Coronary artery (tissue), 2 donors: Measurements from ENCODE around the gene ELOVL4.
A peak's percentile ranks its signal among the peaks of the same experiment; 100 is the strongest.

Source experiments
- DNase-seq: peaks from one replicate; pipeline ENCODE4 v3.0.0-alpha.2; 2017; ENCODE audit warnings: low spot score
- H3K27ac ChIP-seq, 2 donors: fragments of 200-600 bp; sonication (generic); one replicate each; pipeline ENCODE4 v1.5.1; 2016 to 2019
- H3K4me3 ChIP-seq: fragments of 200-600 bp; sonication (generic); 2 replicates; pipeline ENCODE4 v1.5.1; 2016; ENCODE audit warnings: mild to moderate bottlenecking, moderate library complexity
- CTCF ChIP-seq: fragments of 200-600 bp; sonication (generic); IDR thresholded peaks from one replicate; pipeline ENCODE4 v1.5.1; 2019; ENCODE audit warnings: antibody characterized with exemption

ELOVL4 gene

GRCh38 chr6:79872303-79872702, 75.0 kb downstream of the ELOVL4 start:
- no peak overlapping the region for H3K27ac ChIP-seq
- TF ChIP-seq CTCF: no peak
- H3K4me3 ChIP-seq: no peak overlapping the region
- DNase-seq: no peak

GRCh38 chr6:79869600-79870084, 77.7 kb downstream of the ELOVL4 start:
- Histone ChIP-seq H3K27ac (no peak overlapping the region), H3K4me3 (peak overlapping the region; percentile 46)
- peak; percentile 83 for TF ChIP-seq CTCF
- peak; percentile 80 for DNase-seq

- Histone ChIP-seq H3K4me3 (peak overlapping the region; percentile 46), H3K27ac (no peak overlapping the region)
- DNase-seq: no peak
- no peak for TF ChIP-seq CTCF
Measured at GRCh38 chr6:79869184-79869583, 78.2 kb downstream of the ELOVL4 start.

GRCh38 chr6:79868098-79868722, 79.1 kb downstream of the ELOVL4 start:
- peak; percentile 51 for TF ChIP-seq CTCF
- Histone ChIP-seq H3K4me3 (no peak overlapping the region), H3K27ac (no peak overlapping the region)
- DNase-seq: no peak
